Measurements from ENCODE around the gene UBE2V1. TPM values are rescaled to one million over a fixed set of nuclear protein-coding genes. Genes with fewer than 3 reads are reported as not detected.

The UBE2V1 gene
- total RNA-seq, 1 experiment from 2014 or later, result 212 TPM

DNA sequence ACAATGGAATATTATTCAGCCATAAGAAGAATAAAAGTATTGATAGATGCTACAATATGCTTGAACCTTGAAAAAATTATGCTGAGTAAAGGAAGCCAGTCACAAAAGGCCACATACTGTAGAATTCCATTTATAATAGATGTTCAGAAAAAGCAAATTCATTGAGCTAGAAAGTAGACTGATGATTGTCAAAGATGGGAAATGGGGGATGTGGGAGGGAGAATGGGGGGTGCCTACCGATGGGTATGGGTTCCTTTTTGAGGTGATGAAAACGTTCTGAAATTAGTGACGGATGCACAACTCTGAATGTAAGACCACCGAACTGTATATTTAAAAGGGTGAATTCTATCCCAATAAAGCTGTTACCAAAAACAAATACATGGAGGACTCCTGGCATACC is 18.4 kb downstream of the UBE2V1 start:
- DNase-seq, result no peak
- Mint-ChIP-seq H3K4me1 (ENCODE audit: low read depth, unreplicated experiment) (peaks cover 22% of the 10 kb centered on the region), H3K9me3 (ENCODE audit: low read depth, unreplicated experiment) (no peaks in the 10 kb centered on the region), H3K4me3 (ENCODE audit: low read depth, unreplicated experiment) (no peak overlapping the region), H3K27ac (ENCODE audit: unreplicated experiment) (no peak overlapping the region), H3K36me3 (ENCODE audit: insufficient read depth, unreplicated experiment) (peaks cover 51% of the 10 kb centered on the region), H3K27me3 (ENCODE audit: unreplicated experiment) (no peaks in the 10 kb centered on the region)
- intact Hi-C loops (cut with micrococcal nuclease; ENCODE audit: unreplicated experiment), result no loop called here
- CTCF ChIA-PET, result interaction anchor here (0.5 kb wide), 1 partner anchor 177 kb away, joined by 5 read pairs; no protein-coding TSS in a partner anchor
- TF ChIP-seq, protein P1, sequence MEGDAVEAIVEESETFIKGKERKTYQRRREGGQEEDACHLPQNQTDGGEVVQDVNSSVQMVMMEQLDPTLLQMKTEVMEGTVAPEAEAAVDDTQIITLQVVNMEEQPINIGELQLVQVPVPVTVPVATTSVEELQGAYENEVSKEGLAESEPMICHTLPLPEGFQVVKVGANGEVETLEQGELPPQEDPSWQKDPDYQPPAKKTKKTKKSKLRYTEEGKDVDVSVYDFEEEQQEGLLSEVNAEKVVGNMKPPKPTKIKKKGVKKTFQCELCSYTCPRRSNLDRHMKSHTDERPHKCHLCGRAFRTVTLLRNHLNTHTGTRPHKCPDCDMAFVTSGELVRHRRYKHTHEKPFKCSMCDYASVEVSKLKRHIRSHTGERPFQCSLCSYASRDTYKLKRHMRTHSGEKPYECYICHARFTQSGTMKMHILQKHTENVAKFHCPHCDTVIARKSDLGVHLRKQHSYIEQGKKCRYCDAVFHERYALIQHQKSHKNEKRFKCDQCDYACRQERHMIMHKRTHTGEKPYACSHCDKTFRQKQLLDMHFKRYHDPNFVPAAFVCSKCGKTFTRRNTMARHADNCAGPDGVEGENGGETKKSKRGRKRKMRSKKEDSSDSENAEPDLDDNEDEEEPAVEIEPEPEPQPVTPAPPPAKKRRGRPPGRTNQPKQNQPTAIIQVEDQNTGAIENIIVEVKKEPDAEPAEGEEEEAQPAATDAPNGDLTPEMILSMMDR (IDR thresholded peaks at IDR 0.05; ENCODE audit: unreplicated experiment), result no peak
- no TSS peak for BruUV-seq (replicated peaks)

DNA sequence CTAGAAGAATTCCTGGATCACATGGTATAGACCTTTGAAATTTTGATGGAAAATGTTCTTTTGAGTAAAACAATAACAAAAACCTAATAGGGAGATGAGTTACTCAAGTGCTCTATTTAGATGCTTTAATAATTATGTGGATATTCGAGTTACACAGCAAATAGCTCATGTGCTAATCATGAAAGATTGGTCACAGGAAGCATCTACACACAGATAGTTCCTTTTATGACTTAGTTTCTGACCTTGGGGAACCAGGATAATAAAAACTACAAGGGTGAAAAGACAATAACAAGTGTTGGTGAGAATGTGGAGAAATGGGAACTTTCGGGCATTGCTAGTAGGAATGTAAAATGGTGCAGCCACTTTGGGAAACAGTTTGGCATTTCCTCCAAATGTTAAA is 19.7 kb downstream of the UBE2V1 start:
- H3K9me3 Mint-ChIP-seq (ENCODE audit: low read depth, unreplicated experiment), result no peaks in the 10 kb centered on the region
- H3K27ac Mint-ChIP-seq (ENCODE audit: unreplicated experiment), result no peak overlapping the region
- peaks cover 56% of the 10 kb centered on the region for H3K36me3 Mint-ChIP-seq (ENCODE audit: insufficient read depth, unreplicated experiment)
- H3K4me3 Mint-ChIP-seq (ENCODE audit: low read depth, unreplicated experiment), result no peak overlapping the region
- BruUV-seq (replicated peaks), result no TSS peak
- H3K27me3 Mint-ChIP-seq (ENCODE audit: unreplicated experiment), result no peaks in the 10 kb centered on the region
- intact Hi-C loops (cut with micrococcal nuclease; ENCODE audit: unreplicated experiment), result no loop called here
- CTCF ChIA-PET, result interaction anchor here (0.7 to 1.1 kb wide), 2 partner anchors 7 to 10 kb away, joined by 3 to 4 read pairs; no protein-coding TSS in a partner anchor
- TF ChIP-seq, protein P1 (IDR thresholded peaks at IDR 0.05; ENCODE audit: unreplicated experiment), result no peak
- no peak for DNase-seq
- peaks cover 14% of the 10 kb centered on the region for H3K4me1 Mint-ChIP-seq (ENCODE audit: low read depth, unreplicated experiment)

DNA sequence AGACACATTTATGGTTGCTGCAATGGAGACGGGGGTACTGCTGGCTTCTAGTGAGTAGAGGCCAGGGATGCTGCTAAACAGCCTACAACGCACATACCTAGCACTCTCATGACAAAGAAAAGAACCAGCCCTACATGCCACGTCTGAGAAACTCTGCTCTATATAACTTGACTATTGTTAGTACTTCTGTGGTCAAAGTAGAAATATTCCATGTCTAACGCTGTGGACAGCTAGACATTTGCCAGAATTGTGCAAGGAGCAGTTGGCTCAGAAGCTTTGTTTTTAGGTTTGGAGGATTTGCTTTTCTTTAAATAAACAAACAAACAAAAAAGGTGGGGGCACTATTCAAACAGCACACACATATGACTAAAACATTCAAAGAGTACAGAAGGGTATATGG is 20.5 kb downstream of the UBE2V1 start:
- no TSS peak for BruUV-seq (replicated peaks)
- CTCF ChIA-PET, result interaction anchor here (0.6 to 1.1 kb wide), 4 partner anchors 11 to 638 kb away, joined by 3 to 4 read pairs (median 3); no protein-coding TSS in a partner anchor
- Mint-ChIP-seq H3K27me3 (ENCODE audit: unreplicated experiment) (no peaks in the 10 kb centered on the region), H3K27ac (ENCODE audit: unreplicated experiment) (no peak overlapping the region), H3K36me3 (ENCODE audit: insufficient read depth, unreplicated experiment) (peaks cover 54% of the 10 kb centered on the region), H3K9me3 (ENCODE audit: low read depth, unreplicated experiment) (no peaks in the 10 kb centered on the region), H3K4me1 (ENCODE audit: low read depth, unreplicated experiment) (peaks cover 6% of the 10 kb centered on the region), H3K4me3 (ENCODE audit: low read depth, unreplicated experiment) (no peak overlapping the region)
- TF ChIP-seq, protein P1 (IDR thresholded peaks at IDR 0.05; ENCODE audit: unreplicated experiment), result no peak
- DNase-seq, result no peak
- intact Hi-C loops (cut with micrococcal nuclease; ENCODE audit: unreplicated experiment), result no loop called here

- peaks cover 45% of the 10 kb centered on the region for H3K36me3 Mint-ChIP-seq (ENCODE audit: insufficient read depth, unreplicated experiment)
- peaks cover 16% of the 10 kb centered on the region for H3K4me1 Mint-ChIP-seq (ENCODE audit: low read depth, unreplicated experiment)
- DNase-seq, result no peak
- H3K4me3 Mint-ChIP-seq (ENCODE audit: low read depth, unreplicated experiment), result no peak overlapping the region
- intact Hi-C loops (cut with micrococcal nuclease; ENCODE audit: unreplicated experiment), result no loop called here
- H3K9me3 Mint-ChIP-seq (ENCODE audit: low read depth, unreplicated experiment), result no peaks in the 10 kb centered on the region
- no TSS peak for BruUV-seq (replicated peaks)
- no peaks in the 10 kb centered on the region for H3K27me3 Mint-ChIP-seq (ENCODE audit: unreplicated experiment)
- CTCF ChIA-PET, result no interaction called here
- TF ChIP-seq, protein P1 (IDR thresholded peaks at IDR 0.05; ENCODE audit: unreplicated experiment), result no peak
- H3K27ac Mint-ChIP-seq (ENCODE audit: unreplicated experiment), result no peak overlapping the region
Observed at GRCh38 chr20:50089787-50090177, 23.2 kb downstream of the UBE2V1 start.
